ENCODE measurements around the gene SCARB2. TPM values are rescaled to one million over a fixed set of nuclear protein-coding genes. Genes with fewer than 3 reads are reported as not detected.

Gene SCARB2
- total and polyA plus RNA-seq, 10 donors = 27.2 to 201 (median 141) TPM

GRCh38 chr4:76188557-76188956 is 25.1 kb downstream of the SCARB2 start:
- intact Hi-C loops (cut with DNase I; ENCODE audit: low total_unique reads) = loop anchor here (10.0 kb wide), 1 partner anchor 186 kb away; no protein-coding TSS in a partner anchor
- peaks cover 0 to 84% (median 20%) of the 10 kb centered on the region in 6 donors for H3K36me3 ChIP-seq
- H3K9me3 ChIP-seq = peaks cover 0 to 16% (median 6%) of the 10 kb centered on the region in 8 donors
- H3K27me3 ChIP-seq (replicated peaks in 1 of 7) = no peaks in the 10 kb centered on the region
- no peak for DNase-seq
- H3K27ac ChIP-seq = peak overlapping the region in 1 of 8 donors; percentile 2
- TF ChIP-seq, protein P1, sequence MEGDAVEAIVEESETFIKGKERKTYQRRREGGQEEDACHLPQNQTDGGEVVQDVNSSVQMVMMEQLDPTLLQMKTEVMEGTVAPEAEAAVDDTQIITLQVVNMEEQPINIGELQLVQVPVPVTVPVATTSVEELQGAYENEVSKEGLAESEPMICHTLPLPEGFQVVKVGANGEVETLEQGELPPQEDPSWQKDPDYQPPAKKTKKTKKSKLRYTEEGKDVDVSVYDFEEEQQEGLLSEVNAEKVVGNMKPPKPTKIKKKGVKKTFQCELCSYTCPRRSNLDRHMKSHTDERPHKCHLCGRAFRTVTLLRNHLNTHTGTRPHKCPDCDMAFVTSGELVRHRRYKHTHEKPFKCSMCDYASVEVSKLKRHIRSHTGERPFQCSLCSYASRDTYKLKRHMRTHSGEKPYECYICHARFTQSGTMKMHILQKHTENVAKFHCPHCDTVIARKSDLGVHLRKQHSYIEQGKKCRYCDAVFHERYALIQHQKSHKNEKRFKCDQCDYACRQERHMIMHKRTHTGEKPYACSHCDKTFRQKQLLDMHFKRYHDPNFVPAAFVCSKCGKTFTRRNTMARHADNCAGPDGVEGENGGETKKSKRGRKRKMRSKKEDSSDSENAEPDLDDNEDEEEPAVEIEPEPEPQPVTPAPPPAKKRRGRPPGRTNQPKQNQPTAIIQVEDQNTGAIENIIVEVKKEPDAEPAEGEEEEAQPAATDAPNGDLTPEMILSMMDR (IDR thresholded peaks at IDR 0.05 in 8 of 11, conservative IDR thresholded peaks at IDR 0.05 in 3 of 11) = no peak
- TF ChIP-seq POLR2AphosphoS5 (IDR thresholded peaks at IDR 0.05) = no peak
- no peak for TF ChIP-seq POLR2A (IDR thresholded peaks at IDR 0.05)
- no peak overlapping the region for H3K4me3 ChIP-seq
- H3K4me1 ChIP-seq = peaks cover 0 to 34% (median 7%) of the 10 kb centered on the region in 6 donors
- WGBS, 5 donors = 80 to 95% (median 87%) methylated on average over 3 of the region's 3 CpGs

DNA sequence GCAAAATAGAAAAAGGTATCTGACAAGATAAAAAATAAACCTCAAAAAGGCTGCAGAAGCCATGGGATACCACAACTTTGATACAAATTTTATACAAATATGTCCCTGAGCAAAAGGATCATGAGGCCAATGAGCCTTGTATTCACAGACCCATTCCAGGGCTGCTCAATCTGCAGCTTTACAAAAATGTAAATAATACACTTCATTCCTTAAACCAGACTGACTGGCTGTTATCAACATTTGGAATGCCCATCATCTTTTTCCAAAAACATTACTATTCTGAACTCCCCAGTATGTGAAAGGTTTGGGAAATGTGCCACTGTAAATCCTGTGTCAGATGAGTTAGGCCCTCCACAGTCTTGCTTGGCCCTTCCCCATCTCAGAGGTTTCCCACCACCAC is 25.5 kb downstream of the SCARB2 start:
- intact Hi-C loops (cut with DNase I; ENCODE audit: low total_unique reads) = loop anchor here (10.0 kb wide), 1 partner anchor 187 kb away; no protein-coding TSS in a partner anchor

GRCh38 chr4:76187152-76187551 is 26.5 kb downstream of the SCARB2 start:
- WGBS, 5 donors = 60 to 82% (median 76%) methylated on average over 3 of the region's 3 CpGs
- intact Hi-C loops (cut with DNase I; ENCODE audit: low total_unique reads) = loop anchor here (10.0 kb wide), 1 partner anchor 188 kb away; no protein-coding TSS in a partner anchor

More for the DNA sequence above, 25.5 kb downstream of the SCARB2 start:
- peaks cover 0 to 80% (median 16%) of the 10 kb centered on the region in 6 donors for H3K36me3 ChIP-seq
- H3K27ac ChIP-seq = peak overlapping the region in 1 of 8 donors; percentile 2
- no peak for DNase-seq
- H3K4me1 ChIP-seq = peaks cover 0 to 30% (median 3%) of the 10 kb centered on the region in 6 donors
- TF ChIP-seq, protein P1 (IDR thresholded peaks at IDR 0.05 in 8 of 11, conservative IDR thresholded peaks at IDR 0.05 in 3 of 11) = no peak
- no peak overlapping the region for H3K4me3 ChIP-seq
- H3K27me3 ChIP-seq (replicated peaks in 1 of 7) = no peaks in the 10 kb centered on the region
- peaks cover 0 to 16% (median 5%) of the 10 kb centered on the region in 8 donors for H3K9me3 ChIP-seq

DNA sequence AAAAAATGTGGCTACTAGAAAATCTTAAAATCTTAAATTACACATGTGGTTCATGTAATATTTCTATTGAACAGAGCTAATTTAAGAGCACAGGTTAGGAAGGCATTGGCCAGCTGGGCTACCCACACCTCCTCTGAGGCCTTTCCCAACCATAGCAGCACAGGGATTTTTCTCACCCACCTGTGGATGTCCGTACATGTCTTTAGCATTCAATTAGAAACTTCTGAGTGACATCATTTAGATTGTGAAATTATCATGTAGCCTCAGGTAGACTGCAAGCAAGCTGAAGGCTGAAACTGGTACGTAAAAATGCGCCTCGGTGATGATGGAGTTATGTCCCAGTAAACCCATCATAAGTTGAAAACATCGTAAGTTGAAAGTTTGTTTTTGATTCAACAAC is 31.2 kb downstream of the SCARB2 start:
- no peak overlapping the region for H3K27ac ChIP-seq
- intact Hi-C loops (cut with DNase I; ENCODE audit: low total_unique reads) = loop anchor here (10.0 kb wide), 1 partner anchor 192 kb away; no protein-coding TSS in a partner anchor
- no peaks in the 10 kb centered on the region for H3K9me3 ChIP-seq
- peaks cover 0 to 25% (median 6%) of the 10 kb centered on the region in 6 donors for H3K4me1 ChIP-seq
- DNase-seq = no peak
- 82 to 96% (median 93%) methylated on average over 5 of the region's 5 CpGs for WGBS, 5 donors
- peaks cover 0 to 68% (median 18%) of the 10 kb centered on the region in 6 donors for H3K36me3 ChIP-seq
- TF ChIP-seq, protein P1 (IDR thresholded peaks at IDR 0.05 in 8 of 11, conservative IDR thresholded peaks at IDR 0.05 in 3 of 11) = no peak
- TF ChIP-seq POLR2A (IDR thresholded peaks at IDR 0.05) = no peak
- no peak for TF ChIP-seq POLR2AphosphoS5 (IDR thresholded peaks at IDR 0.05)
- no peak overlapping the region for H3K4me3 ChIP-seq
- H3K27me3 ChIP-seq (replicated peaks in 1 of 7) = no peaks in the 10 kb centered on the region

More at GRCh38 chr4:76187152-76187551, 26.5 kb downstream of the SCARB2 start:
- H3K36me3 ChIP-seq = peaks cover 0 to 75% (median 8%) of the 10 kb centered on the region in 6 donors
- H3K27me3 ChIP-seq (replicated peaks in 1 of 7) = no peaks in the 10 kb centered on the region
- H3K9me3 ChIP-seq = peaks cover 0 to 9% (median 0%) of the 10 kb centered on the region in 8 donors
- TF ChIP-seq, protein P1 (IDR thresholded peaks at IDR 0.05 in 8 of 11, conservative IDR thresholded peaks at IDR 0.05 in 3 of 11) = no peak
- DNase-seq = no peak
- no peak overlapping the region for H3K4me3 ChIP-seq
- peaks cover 0 to 20% (median 0%) of the 10 kb centered on the region in 6 donors for H3K4me1 ChIP-seq
- H3K27ac ChIP-seq = no peak overlapping the region

All from spleen (tissue), 11 donors.